Measurements from ENCODE around the gene PALD1.

The PALD1 gene

DNA sequence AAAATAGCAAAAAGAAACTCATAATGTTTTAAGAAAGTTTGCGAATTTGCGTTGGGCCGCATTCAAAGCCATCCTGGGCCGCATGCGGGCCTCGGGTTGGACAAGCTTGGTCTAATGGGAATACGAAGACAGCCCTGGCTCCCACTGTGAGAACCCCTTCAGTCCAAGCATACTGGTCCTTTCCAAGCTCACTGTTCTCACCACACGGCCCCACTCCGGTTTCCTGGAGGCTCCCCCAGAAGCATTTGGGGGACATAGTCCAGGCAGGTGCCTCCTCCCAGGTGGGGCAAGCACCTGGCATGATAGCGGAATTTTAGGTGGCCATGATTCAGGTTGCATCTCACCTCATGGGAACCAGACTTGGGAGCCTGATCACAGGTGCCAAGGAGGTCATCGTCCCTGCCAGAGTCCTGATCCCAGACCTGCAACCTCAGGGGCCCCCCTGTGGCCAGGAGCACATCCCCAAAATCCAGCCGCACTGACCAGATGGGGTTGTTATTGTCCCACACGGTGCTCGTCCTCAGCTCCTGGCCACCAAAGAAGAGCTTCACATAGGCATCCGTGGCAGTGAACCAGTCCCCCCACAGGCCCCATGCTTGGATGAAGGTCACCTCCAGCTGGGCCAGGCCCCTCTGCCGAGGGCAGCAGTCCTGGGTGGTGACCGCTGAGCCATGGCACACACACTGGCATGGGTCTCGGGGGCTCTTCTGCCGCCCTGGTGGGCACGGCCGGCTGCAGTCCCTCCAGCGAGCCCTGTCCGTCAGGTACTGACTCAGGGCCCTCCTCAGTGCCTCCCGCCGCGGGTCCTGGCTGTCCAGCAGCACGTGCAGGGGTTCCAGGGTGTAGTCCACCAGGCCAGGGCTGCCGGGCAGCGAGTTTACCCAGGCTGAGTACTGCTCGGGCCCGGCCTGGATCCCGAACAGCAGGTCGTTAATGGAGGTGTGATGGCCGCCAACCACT lies 119.6 kb downstream of the PALD1 start:
- TF ChIP-seq, protein P1, sequence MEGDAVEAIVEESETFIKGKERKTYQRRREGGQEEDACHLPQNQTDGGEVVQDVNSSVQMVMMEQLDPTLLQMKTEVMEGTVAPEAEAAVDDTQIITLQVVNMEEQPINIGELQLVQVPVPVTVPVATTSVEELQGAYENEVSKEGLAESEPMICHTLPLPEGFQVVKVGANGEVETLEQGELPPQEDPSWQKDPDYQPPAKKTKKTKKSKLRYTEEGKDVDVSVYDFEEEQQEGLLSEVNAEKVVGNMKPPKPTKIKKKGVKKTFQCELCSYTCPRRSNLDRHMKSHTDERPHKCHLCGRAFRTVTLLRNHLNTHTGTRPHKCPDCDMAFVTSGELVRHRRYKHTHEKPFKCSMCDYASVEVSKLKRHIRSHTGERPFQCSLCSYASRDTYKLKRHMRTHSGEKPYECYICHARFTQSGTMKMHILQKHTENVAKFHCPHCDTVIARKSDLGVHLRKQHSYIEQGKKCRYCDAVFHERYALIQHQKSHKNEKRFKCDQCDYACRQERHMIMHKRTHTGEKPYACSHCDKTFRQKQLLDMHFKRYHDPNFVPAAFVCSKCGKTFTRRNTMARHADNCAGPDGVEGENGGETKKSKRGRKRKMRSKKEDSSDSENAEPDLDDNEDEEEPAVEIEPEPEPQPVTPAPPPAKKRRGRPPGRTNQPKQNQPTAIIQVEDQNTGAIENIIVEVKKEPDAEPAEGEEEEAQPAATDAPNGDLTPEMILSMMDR (IDR thresholded peaks at IDR 0.05; ENCODE audit: insufficient read depth, missing control alignments): no peak
- no peak for DNase-seq (ENCODE audit: insufficient read length, low spot score)
- FAIRE-seq: no peak

DNA sequence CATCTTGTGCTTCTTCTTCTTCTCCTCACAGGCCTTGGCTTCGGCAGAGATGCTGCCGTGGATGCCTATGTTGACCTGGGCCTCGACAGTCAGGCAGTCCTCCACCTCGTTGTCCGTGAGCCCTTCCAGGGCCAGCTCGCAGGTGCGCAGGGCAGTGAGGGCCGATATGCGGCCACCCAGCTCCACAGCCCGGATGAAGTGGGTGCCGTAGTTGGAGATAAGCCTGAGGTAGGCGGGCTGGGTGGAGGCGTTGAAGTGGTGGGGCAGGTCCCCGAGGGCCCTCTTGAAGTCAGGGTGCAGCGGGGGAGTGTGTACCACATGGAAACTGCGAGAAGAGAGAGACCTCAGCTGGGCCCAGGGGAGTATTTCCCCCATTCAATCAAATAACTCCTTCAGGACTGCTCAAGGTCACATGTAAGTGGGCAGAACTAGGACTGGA lies 120.3 kb downstream of the PALD1 start:
- DNase-seq (ENCODE audit: insufficient read length, low spot score) (no peak), FAIRE-seq (no peak)
- TF ChIP-seq, protein P1 (IDR thresholded peaks at IDR 0.05; ENCODE audit: insufficient read depth, missing control alignments): no peak

DNA sequence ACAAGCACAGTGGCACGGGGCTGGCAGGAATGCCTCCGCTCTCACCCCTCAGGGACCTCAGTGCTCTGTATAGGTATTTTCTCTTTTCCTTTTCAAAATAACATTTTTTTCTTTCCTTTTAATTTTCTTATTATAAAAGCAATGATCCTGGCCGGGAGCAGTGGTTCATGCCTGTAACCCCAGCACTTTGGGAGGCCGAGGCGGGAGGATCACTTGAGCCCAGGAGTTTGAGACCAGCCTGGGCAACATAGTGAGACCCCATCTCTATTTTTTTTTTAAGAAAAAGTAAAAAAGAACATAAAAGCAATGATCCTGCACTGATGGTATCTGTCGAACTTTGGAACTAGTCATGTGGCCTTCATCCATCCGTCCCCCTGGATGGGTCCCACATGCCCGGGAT lies 120.8 kb downstream of the PALD1 start:
- DNase-seq (ENCODE audit: insufficient read length, low spot score) (no peak), FAIRE-seq (no peak)
- TF ChIP-seq, protein P1 (IDR thresholded peaks at IDR 0.05; ENCODE audit: insufficient read depth, missing control alignments): no peak

DNA sequence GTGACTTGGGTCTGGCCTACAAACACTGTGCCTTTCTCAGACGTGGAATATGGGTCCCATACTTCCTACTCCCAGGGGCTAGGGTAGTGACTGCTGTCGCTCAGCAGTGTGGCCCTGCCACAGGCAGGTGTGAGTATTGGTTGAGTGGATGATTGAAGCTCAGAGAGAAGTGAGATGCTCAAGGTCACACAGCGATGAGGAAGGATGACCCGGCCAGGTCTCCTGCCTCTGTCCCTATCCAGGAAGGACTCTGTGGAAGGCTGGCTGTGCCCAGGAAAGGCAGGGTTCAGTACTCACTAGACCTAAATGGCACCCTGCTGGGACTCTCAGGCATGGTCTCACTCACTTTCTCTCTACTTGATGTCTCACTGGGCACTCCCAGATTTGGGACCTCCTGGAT lies 121.2 kb downstream of the PALD1 start:
- FAIRE-seq (no peak), DNase-seq (ENCODE audit: insufficient read length, low spot score) (no peak)
- TF ChIP-seq, protein P1 (IDR thresholded peaks at IDR 0.05; ENCODE audit: insufficient read depth, missing control alignments): no peak

DNA sequence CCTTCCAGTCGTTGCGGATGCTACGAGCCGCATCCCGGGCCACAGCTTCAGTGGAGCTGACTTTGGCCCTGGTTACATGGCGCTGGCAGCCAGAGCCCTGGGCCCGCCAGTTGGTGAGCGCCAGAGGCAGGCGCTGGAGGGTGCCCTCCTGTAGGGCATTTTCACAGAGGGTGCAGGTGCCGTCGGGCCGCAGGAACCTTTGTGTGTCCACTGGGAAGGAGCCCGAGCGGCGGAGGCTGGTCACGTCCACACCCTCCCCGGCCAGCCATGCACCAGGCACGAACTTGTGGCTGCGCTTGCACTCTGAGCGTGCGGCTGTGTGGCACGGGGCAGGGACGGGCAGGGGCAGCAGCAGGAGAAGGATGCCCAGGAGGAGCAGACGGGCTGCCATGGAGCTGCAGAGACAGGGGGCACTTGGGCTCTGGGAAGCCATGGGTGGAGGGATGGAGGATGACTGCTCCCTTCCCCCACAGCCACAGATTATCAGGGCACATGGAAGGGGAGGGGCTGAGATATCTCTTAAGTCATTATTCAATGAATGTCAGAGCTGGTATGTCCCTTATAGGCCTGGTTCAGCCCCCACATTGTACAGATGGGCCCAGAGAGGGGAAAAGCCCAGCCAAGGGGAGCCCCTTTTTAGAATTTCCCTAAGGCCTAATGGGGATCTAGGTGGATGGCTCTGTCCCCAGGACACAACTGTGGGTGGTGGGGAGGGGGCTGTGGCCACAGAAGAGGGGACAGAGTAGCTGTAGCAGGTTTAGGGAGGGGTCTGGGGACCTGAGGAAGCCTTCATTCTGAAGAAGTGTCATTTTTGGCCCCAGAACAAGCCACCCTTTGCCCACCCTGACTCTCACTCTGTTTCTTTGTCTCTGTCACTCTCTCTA lies 122.2 kb downstream of the PALD1 start:
- FAIRE-seq (no peak), DNase-seq (ENCODE audit: insufficient read length, low spot score) (no peak)
- TF ChIP-seq, protein P1 (IDR thresholded peaks at IDR 0.05; ENCODE audit: insufficient read depth, missing control alignments): no peak

DNA sequence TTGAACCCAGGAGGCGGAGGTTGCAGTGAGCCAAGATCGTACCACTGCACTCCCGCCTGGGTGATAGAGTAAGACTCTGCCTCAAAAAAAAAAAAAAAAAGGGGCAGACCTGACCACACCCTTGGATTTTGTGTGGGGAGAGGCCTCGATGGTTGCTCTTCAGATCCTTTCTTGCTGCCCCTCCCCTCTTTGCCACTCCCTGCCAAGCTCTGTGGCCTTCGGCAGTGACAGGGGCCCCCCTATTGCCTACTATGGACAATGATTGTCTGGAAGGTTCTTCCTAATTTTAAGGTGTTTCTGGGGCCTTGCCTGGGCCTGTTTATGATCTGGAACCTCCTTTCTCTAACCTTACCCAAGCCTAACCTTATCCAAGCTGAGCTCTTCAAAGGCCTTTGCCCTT lies 123.2 kb downstream of the PALD1 start:
- DNase-seq (ENCODE audit: insufficient read length, low spot score) (no peak), FAIRE-seq (no peak)
- TF ChIP-seq, protein P1 (IDR thresholded peaks at IDR 0.05; ENCODE audit: insufficient read depth, missing control alignments): no peak

Data from D721Med (cell line).